HepG2 (cell line): ENCODE results near the gene MYOC. TPM values are rescaled to one million over a fixed set of nuclear protein-coding genes. Genes with fewer than 3 reads are reported as not detected.

Source experiments
- ATAC-seq: fragments of 200-7000 bp; cut with Tn5 transposase; 3 replicates; pipeline ENCODE4 v1.9.1; 2020; ENCODE audit warnings: mild to moderate bottlenecking, moderate library complexity
- BruUV-seq: library from RNA; stranded (reverse); fragments of 400-500 nt; replicated peaks from 2 replicates; lab custom pipeline; 2021; lab: Mats Ljungman, UMichigan
- CTCF ChIA-PET: fragments of 300-600 bp; formaldehyde crosslinking; extraction: SDS; loops from one replicate; lab custom pipeline; 2021; ENCODE audit warnings: low total read pairs, inconsistent platforms, low intra/inter-chr PET ratio; lab: Yijun Ruan, JAX
- POLR2A ChIA-PET: fragments of 350-600 bp; sonication (Branson Sonifier 250); formaldehyde crosslinking; loops from one replicate; lab custom pipeline; 2020; ENCODE audit warnings: antibody characterized with exemption, inconsistent platforms; lab: Yijun Ruan, JAX
- DNase-seq: peaks from one replicate; pipeline ENCODE4 v3.0.0-alpha.2; 2015; ENCODE audit warnings: low spot score
- FAIRE-seq: peaks from 3 replicates; lab custom pipeline; 2011; peaks lifted over from hg19 to GRCh38; lab: Jason Lieb, UNC
- H2AFZ ChIP-seq: one replicate; pipeline ENCODE4 v1.6.1; 2011; ENCODE audit warnings: low read length, inconsistent platforms
- H3K27ac ChIP-seq: fragments of 300-600 bp; 3 replicates; pipeline ENCODE4 v1.8.0; 2011; ENCODE audit warnings: mixed run types, mild to moderate bottlenecking, mixed read lengths, low read length, inconsistent platforms; ENCODE audit not compliant: insufficient read depth; ENCODE audit errors: extremely low read length
- H3K27me3 ChIP-seq, 2 experiments: fragments of 200-600 bp in 1 of 2; 2 replicates in 1 of 2; 3 replicates in 1 of 2; pipeline versions ENCODE4 v1.6.0 to v1.8.0; 2011; ENCODE audit warnings: low read length in 2 of 2, mild to moderate bottlenecking in 2 of 2, moderate library complexity in 2 of 2, inconsistent platforms in 1 of 2; ENCODE audit not compliant: insufficient read depth in 2 of 2, control insufficient read depth in 1 of 2
- H3K36me3 ChIP-seq, 2 experiments: fragments of 200-600 bp in 1 of 2; replicated peaks in 1 of 2; 2 replicates in 1 of 2; 3 replicates in 1 of 2; pipeline versions ENCODE4 v1.5.1 to v1.8.0; 2011; ENCODE audit warnings: low read length in 2 of 2, inconsistent platforms in 1 of 2; ENCODE audit not compliant: insufficient read depth in 2 of 2, control insufficient read depth in 1 of 2
- H3K4me1 ChIP-seq: 2 replicates; pipeline ENCODE4 v1.5.1; 2012; ENCODE audit warnings: low read length, inconsistent platforms; ENCODE audit not compliant: insufficient read depth
- H3K4me2 ChIP-seq: 2 replicates; pipeline ENCODE4 v1.6.0; 2011; ENCODE audit warnings: low read depth, low read length, inconsistent platforms
- H3K4me3 ChIP-seq, 3 experiments: fragments of 200-600 bp in 1 of 3; sonication (generic), shearing (Covaris generic) in 1 of 3; replicated peaks in 1 of 3; 2 replicates each; pipeline ENCODE4 v1.5.1; 2011 to 2016; ENCODE audit warnings: low read length in 3 of 3, inconsistent platforms in 2 of 3, low read depth in 2 of 3, mild to moderate bottlenecking in 2 of 3, control low read depth in 1 of 3, mixed read lengths in 1 of 3; ENCODE audit not compliant: insufficient read depth in 1 of 3
- H3K79me2 ChIP-seq: one replicate; pipeline ENCODE4 v1.6.1; 2011; ENCODE audit warnings: low read length, inconsistent platforms; ENCODE audit not compliant: insufficient read depth
- H3K9ac ChIP-seq: 2 replicates; pipeline ENCODE4 v1.6.0; 2011; ENCODE audit warnings: mild to moderate bottlenecking, low read depth, low read length, inconsistent platforms; ENCODE audit not compliant: insufficient read depth
- H3K9me3 ChIP-seq: 2 replicates; pipeline ENCODE4 v1.5.1; 2012; ENCODE audit warnings: mild to moderate bottlenecking, low read length
- H4K20me1 ChIP-seq: 2 replicates; pipeline ENCODE4 v1.6.0; 2011; ENCODE audit warnings: inconsistent platforms, mild to moderate bottlenecking, low read length, moderate library complexity; ENCODE audit not compliant: insufficient read depth
- ETV6 ChIP-seq: sonication (generic); formaldehyde crosslinking; conservative IDR thresholded peaks from 2 replicates; pipeline ENCODE4 v1.4.0; 2020; ENCODE audit warnings: missing genetic modification reagents
- FOXP1 ChIP-seq, 2 experiments: fragments of 450-650 bp in 1 of 2; IDR thresholded peaks; 2 replicates each; pipeline ENCODE4 v1.6.1; 2017 to 2018; ENCODE audit warnings: antibody characterized with exemption in 1 of 2
- KLF12 ChIP-seq: sonication (generic); formaldehyde crosslinking; IDR thresholded peaks from 2 replicates; pipeline ENCODE4 v1.4.0; 2020; ENCODE audit warnings: missing genetic modification reagents, borderline replicate concordance
- MED13 ChIP-seq: sonication (generic); formaldehyde crosslinking; IDR thresholded peaks from 2 replicates; pipeline ENCODE4 v1.5.0; 2020; ENCODE audit warnings: missing genetic modification reagents
- NCOA1 ChIP-seq: sonication (generic); formaldehyde crosslinking; IDR thresholded peaks from 2 replicates; pipeline ENCODE4 v1.9.0; 2021; ENCODE audit warnings: missing genetic modification reagents
- NFE2L1 ChIP-seq: sonication (generic); formaldehyde crosslinking; IDR thresholded peaks from 2 replicates; pipeline ENCODE4 v1.4.0; 2020; ENCODE audit warnings: missing genetic modification reagents, mild to moderate bottlenecking, borderline replicate concordance
- SMARCE1 ChIP-seq: fragments of 450-650 bp; IDR thresholded peaks from 2 replicates; pipeline ENCODE4 v1.6.1; 2017; ENCODE audit warnings: borderline replicate concordance
- SOX13 ChIP-seq, 3 experiments: fragments of 450-650 bp in 1 of 3; sonication (generic) in 1 of 3; formaldehyde crosslinking in 1 of 3; IDR thresholded peaks in 2 of 3; conservative IDR thresholded peaks in 1 of 3; 2 replicates each; pipeline versions ENCODE4 v1.5.0 to v1.6.1; 2016 to 2020; ENCODE audit warnings: antibody characterized with exemption in 1 of 3, mild to moderate bottlenecking in 1 of 3, missing compliant biosample characterization in 1 of 3, missing genetic modification reagents in 1 of 3, moderate library complexity in 1 of 3
- ZNF10 ChIP-seq: sonication (generic); formaldehyde crosslinking; IDR thresholded peaks from 2 replicates; pipeline ENCODE4 v1.4.0; 2020; ENCODE audit warnings: mild to moderate bottlenecking, low read depth, missing genetic modification reagents, borderline replicate concordance
- ZNF460 ChIP-seq: sonication (generic); formaldehyde crosslinking; IDR thresholded peaks from 2 replicates; pipeline ENCODE4 v1.5.1; 2020; ENCODE audit warnings: missing genetic modification reagents, mild to moderate bottlenecking, borderline replicate concordance
- ZNF510 ChIP-seq: sonication (generic); formaldehyde crosslinking; IDR thresholded peaks from 2 replicates; pipeline ENCODE4 v1.4.0; 2020; ENCODE audit warnings: low read depth, mild to moderate bottlenecking, missing genetic modification reagents
- ZNF605 ChIP-seq: sonication (generic); formaldehyde crosslinking; IDR thresholded peaks from 2 replicates; pipeline ENCODE4 v1.8.0; 2022; ENCODE audit warnings: mild to moderate bottlenecking, missing genetic modification reagents
- ZZZ3 ChIP-seq: sonication (generic); formaldehyde crosslinking; IDR thresholded peaks from 2 replicates; pipeline ENCODE4 v1.4.0; 2020; ENCODE audit warnings: missing genetic modification reagents, mild to moderate bottlenecking, borderline replicate concordance
- WGBS: methylation state at CpG from one replicate; pipeline ENCODE4 v1.1.6; 2017; ENCODE audit warnings: low lambda C conversion rate; 5-methylcytosine and 5-hydroxymethylcytosine counted together
- in situ Hi-C: cut with HindIII; loops from 2 replicates; pipeline ENCODE4 v1.10.0; 2017; ENCODE audit warnings: low pct_unique_long_range_greater_than_20kb; ENCODE audit not compliant: extremely low pct_ligation_motif_present
- intact Hi-C: fragments of 100-400 bp; cut with micrococcal nuclease; formaldehyde crosslinking; loops from one replicate; pipeline ENCODE4 v1.10.0; 2022; ENCODE audit not compliant: unreplicated experiment
- polyA plus RNA-seq, 8 experiments: library from polyadenylated mRNA; depleted of rRNA in 3 of 8; stranded (reverse) in 7 of 8; unstranded in 1 of 8; fragments of >200 nt; fragmentation: Illumina TruSeq in 4 of 8; extraction: Trizol in 4 of 8; gene quantifications; 2 replicates each; pipeline versions ENCODE4 v1.2.1 to v1.2.3, GENCODE V29; 2011 to 2016; ENCODE audit warnings: low read depth in 4 of 8, missing spikeins in 1 of 8, mixed read lengths in 1 of 8; ENCODE audit not compliant: insufficient read depth in 1 of 8
- total RNA-seq, 5 experiments: library from RNA; depleted of rRNA; stranded (reverse); fragments of >200 nt; fragmentation: Illumina TruSeq; extraction: Trizol; gene quantifications; 2 replicates each; pipeline ENCODE4 v1.2.3, GENCODE V29; 2016; ENCODE audit warnings: low read depth in 1 of 5
- TF ChIP-seq, protein P1 (sequence below): sonication (generic); formaldehyde crosslinking; IDR thresholded peaks from 2 replicates; pipeline ENCODE4 v1.4.0; 2020; ENCODE audit warnings: missing genetic modification reagents
- TF ChIP-seq, protein P2 (sequence below): sonication (generic); formaldehyde crosslinking; IDR thresholded peaks from 2 replicates; pipeline ENCODE4 v1.4.0; 2020; ENCODE audit warnings: missing genetic modification reagents
- TF ChIP-seq, protein P3 (sequence below): IDR thresholded peaks from 2 replicates; pipeline ENCODE4 v1.6.1; 2016; ENCODE audit warnings: control low read depth
- TF ChIP-seq, protein P4 (sequence below): sonication (generic); formaldehyde crosslinking; IDR thresholded peaks from 2 replicates; pipeline ENCODE4 v1.8.0; 2023; ENCODE audit warnings: mild to moderate bottlenecking, missing genetic modification reagents

Gene MYOC
- total and polyA plus RNA-seq, 2 of the 13 experiments (the other 11 are each of a cell fraction or from before 2014, with no cell fraction given): not detected

DNA sequence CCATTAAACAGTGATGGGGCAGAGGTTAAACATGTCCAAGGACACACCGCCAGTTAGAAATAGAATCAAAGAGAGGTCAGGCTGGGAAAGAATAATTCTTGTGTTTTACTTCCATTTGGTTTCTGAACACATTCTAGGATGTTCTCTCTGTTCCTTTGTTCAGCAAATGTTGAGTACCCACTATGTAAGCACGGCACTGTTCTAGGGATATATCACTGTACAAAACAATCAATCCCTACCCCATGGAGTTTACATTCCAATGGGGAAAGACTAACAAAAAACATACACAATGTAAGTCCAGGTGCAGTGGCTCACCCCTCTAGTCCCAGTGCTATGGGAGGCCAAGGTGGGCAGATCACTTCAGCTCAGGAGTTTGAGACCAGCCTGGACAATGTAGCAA, 24.3 kb downstream of the MYOC start (continued):
- TF ChIP-seq SOX13 (IDR thresholded peaks at IDR 0.05) (no peak), SOX13 (CRISPR knock-in tag; conservative IDR thresholded peaks at IDR 0.05 in 1 of 2, IDR thresholded peaks at IDR 0.05 in 1 of 2) (peak in 1 of 2 experiments; percentile 66; a peak in 2 of 4 replicates)

DNA sequence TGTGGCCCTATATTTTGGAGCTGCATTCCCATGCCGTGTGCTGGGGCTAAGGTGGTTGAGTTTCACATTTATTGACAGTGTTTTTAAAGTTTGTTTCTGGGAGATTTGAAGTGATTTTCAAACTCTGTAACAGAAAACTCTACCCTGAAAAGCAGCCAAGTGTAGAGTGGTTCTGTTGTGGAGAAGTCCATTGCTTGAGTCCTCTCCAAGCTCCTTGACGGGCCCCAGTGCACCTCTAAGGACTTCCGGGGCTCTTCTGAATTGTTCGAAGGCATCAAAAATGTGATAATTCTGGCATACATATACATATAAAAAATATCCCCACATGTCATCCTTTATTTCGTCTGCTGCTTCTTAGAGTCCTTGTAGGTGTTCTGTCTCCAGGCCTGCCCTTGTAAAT, 25.5 kb downstream of the MYOC start:
- Histone ChIP-seq H3K9ac (no peak overlapping the region), H2AFZ (no peak overlapping the region), H3K4me1 (peaks cover 15% of the 10 kb centered on the region), H3K4me2 (no peak overlapping the region), H3K36me3 (no peaks in the 10 kb centered on the region), H3K4me3 (no peak overlapping the region), H3K27ac (no peak overlapping the region), H3K27me3 (no peaks in the 10 kb centered on the region; a peak in 1 of 5 replicates), H3K9me3 (no peaks in the 10 kb centered on the region), H4K20me1 (no peaks in the 10 kb centered on the region), H3K79me2 (no peaks in the 10 kb centered on the region)
- intact Hi-C loops: no loop called here
- no peak for ATAC-seq
- ChIA-PET CTCF (no interaction called here), POLR2A (no interaction called here)
- no peak for FAIRE-seq
- WGBS: 10% methylated on average over 5 of the region's 5 CpGs
- DNase-seq: no peak
- in situ Hi-C loops: no loop called here
- BruUV-seq: no TSS peak
- TF ChIP-seq, protein P1, sequence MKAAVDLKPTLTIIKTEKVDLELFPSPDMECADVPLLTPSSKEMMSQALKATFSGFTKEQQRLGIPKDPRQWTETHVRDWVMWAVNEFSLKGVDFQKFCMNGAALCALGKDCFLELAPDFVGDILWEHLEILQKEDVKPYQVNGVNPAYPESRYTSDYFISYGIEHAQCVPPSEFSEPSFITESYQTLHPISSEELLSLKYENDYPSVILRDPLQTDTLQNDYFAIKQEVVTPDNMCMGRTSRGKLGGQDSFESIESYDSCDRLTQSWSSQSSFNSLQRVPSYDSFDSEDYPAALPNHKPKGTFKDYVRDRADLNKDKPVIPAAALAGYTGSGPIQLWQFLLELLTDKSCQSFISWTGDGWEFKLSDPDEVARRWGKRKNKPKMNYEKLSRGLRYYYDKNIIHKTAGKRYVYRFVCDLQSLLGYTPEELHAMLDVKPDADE (CRISPR knock-in tag): no peak
- TF ChIP-seq KLF12 (CRISPR knock-in tag) (no peak), ZNF605 (CRISPR knock-in tag) (no peak), FOXP1 (IDR thresholded peaks at IDR 0.05) (no peak), FOXP1 (CRISPR knock-in tag; IDR thresholded peaks at IDR 0.05) (no peak), ZNF10 (no peak), NCOA1 (no peak), ZNF460 (CRISPR knock-in tag) (no peak), ETV6 (no peak), ZNF510 (CRISPR knock-in tag) (no peak), ZZZ3 (CRISPR knock-in tag) (no peak), MED13 (CRISPR knock-in tag) (no peak), SMARCE1 (no peak), NFE2L1 (no peak)
- TF ChIP-seq, protein P2, sequence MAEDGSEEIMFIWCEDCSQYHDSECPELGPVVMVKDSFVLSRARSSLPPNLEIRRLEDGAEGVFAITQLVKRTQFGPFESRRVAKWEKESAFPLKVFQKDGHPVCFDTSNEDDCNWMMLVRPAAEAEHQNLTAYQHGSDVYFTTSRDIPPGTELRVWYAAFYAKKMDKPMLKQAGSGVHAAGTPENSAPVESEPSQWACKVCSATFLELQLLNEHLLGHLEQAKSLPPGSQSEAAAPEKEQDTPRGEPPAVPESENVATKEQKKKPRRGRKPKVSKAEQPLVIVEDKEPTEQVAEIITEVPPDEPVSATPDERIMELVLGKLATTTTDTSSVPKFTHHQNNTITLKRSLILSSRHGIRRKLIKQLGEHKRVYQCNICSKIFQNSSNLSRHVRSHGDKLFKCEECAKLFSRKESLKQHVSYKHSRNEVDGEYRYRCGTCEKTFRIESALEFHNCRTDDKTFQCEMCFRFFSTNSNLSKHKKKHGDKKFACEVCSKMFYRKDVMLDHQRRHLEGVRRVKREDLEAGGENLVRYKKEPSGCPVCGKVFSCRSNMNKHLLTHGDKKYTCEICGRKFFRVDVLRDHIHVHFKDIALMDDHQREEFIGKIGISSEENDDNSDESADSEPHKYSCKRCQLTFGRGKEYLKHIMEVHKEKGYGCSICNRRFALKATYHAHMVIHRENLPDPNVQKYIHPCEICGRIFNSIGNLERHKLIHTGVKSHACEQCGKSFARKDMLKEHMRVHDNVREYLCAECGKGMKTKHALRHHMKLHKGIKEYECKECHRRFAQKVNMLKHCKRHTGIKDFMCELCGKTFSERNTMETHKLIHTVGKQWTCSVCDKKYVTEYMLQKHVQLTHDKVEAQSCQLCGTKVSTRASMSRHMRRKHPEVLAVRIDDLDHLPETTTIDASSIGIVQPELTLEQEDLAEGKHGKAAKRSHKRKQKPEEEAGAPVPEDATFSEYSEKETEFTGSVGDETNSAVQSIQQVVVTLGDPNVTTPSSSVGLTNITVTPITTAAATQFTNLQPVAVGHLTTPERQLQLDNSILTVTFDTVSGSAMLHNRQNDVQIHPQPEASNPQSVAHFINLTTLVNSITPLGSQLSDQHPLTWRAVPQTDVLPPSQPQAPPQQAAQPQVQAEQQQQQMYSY (CRISPR knock-in tag): no peak
- TF ChIP-seq, protein P3, sequence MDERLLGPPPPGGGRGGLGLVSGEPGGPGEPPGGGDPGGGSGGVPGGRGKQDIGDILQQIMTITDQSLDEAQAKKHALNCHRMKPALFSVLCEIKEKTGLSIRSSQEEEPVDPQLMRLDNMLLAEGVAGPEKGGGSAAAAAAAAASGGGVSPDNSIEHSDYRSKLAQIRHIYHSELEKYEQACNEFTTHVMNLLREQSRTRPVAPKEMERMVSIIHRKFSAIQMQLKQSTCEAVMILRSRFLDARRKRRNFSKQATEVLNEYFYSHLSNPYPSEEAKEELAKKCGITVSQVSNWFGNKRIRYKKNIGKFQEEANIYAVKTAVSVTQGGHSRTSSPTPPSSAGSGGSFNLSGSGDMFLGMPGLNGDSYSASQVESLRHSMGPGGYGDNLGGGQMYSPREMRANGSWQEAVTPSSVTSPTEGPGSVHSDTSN: no peak
- TF ChIP-seq, protein P4, sequence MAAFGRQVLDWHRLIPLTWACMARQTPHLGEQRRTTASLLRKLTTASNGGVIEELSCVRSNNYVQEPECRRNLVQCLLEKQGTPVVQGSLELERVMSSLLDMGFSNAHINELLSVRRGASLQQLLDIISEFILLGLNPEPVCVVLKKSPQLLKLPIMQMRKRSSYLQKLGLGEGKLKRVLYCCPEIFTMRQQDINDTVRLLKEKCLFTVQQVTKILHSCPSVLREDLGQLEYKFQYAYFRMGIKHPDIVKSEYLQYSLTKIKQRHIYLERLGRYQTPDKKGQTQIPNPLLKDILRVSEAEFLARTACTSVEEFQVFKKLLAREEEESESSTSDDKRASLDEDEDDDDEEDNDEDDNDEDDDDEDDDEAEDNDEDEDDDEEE (CRISPR knock-in tag): no peak
